HepG2 (cell line): Measurements from ENCODE around the gene SNRPD3. TPM values are rescaled to one million over a fixed set of nuclear protein-coding genes. Genes with fewer than 3 reads are reported as not detected.

Experiments used
- BCL6 ChIP-seq: IDR thresholded peaks from 2 replicates; pipeline ENCODE4 v1.6.1; 2016; ENCODE audit warnings: missing genetic modification reagents, missing compliant biosample characterization
- DNMT1 ChIP-seq: sonication (generic); formaldehyde crosslinking; IDR thresholded peaks from 2 replicates; pipeline ENCODE4 v1.5.1; 2020; ENCODE audit warnings: mild to moderate bottlenecking, missing genetic modification reagents
- FOXP1 ChIP-seq, 2 experiments: fragments of 450-650 bp in 1 of 2; IDR thresholded peaks; 2 replicates each; pipeline ENCODE4 v1.6.1; 2017 to 2018; ENCODE audit warnings: antibody characterized with exemption in 1 of 2
- HDAC6 ChIP-seq: fragments of 200-600 bp; sonication (generic); IDR thresholded peaks from 2 replicates; pipeline ENCODE4 v1.7.0; 2017; ENCODE audit warnings: mild to moderate bottlenecking, antibody characterized with exemption, low read length, low read depth
- MAF1 ChIP-seq: sonication (generic); formaldehyde crosslinking; IDR thresholded peaks from 2 replicates; pipeline ENCODE4 v1.5.0; 2020; ENCODE audit warnings: missing genetic modification reagents, borderline replicate concordance
- MLLT10 ChIP-seq: sonication (generic); formaldehyde crosslinking; IDR thresholded peaks from 2 replicates; pipeline ENCODE4 v1.4.0; 2020; ENCODE audit warnings: missing genetic modification reagents
- PATZ1 ChIP-seq: sonication (generic); formaldehyde crosslinking; IDR thresholded peaks from 2 replicates; pipeline ENCODE4 v1.4.0; 2020; ENCODE audit warnings: missing genetic modification reagents
- RARG ChIP-seq: sonication (generic); formaldehyde crosslinking; IDR thresholded peaks from 2 replicates; pipeline ENCODE4 v1.4.0; 2020; ENCODE audit warnings: low read depth, mild to moderate bottlenecking, missing genetic modification reagents
- REPIN1 ChIP-seq: sonication (generic); formaldehyde crosslinking; IDR thresholded peaks from 2 replicates; pipeline ENCODE4 v1.8.0; 2022; ENCODE audit warnings: missing genetic modification reagents, low read depth, mild to moderate bottlenecking, borderline replicate concordance
- SALL1 ChIP-seq: sonication (generic); formaldehyde crosslinking; IDR thresholded peaks from 2 replicates; pipeline ENCODE4 v1.8.0; 2022; ENCODE audit warnings: mild to moderate bottlenecking, missing genetic modification reagents
- SKI ChIP-seq: fragments of 450-650 bp; IDR thresholded peaks from one replicate; pipeline ENCODE4 v1.6.1; 2018; ENCODE audit warnings: mild to moderate bottlenecking; ENCODE audit not compliant: partially characterized antibody
- ZBTB21 ChIP-seq: sonication (generic); formaldehyde crosslinking; IDR thresholded peaks from 2 replicates; pipeline ENCODE4 v1.4.0; 2020; ENCODE audit warnings: missing genetic modification reagents
- ZBTB37 ChIP-seq: sonication (generic); formaldehyde crosslinking; IDR thresholded peaks from 2 replicates; pipeline ENCODE4 v1.4.0; 2020; ENCODE audit warnings: mild to moderate bottlenecking, missing genetic modification reagents
- ZFP1 ChIP-seq: IDR thresholded peaks from 2 replicates; pipeline ENCODE4 v1.6.1; 2016
- ZKSCAN8 ChIP-seq: IDR thresholded peaks from 2 replicates; pipeline ENCODE4 v1.6.1; 2016; ENCODE audit warnings: borderline replicate concordance, missing genetic modification reagents, missing compliant biosample characterization
- ZNF136 ChIP-seq: sonication (generic); formaldehyde crosslinking; IDR thresholded peaks from 2 replicates; pipeline ENCODE4 v1.8.1; 2022; ENCODE audit warnings: low read depth, mild to moderate bottlenecking, moderate library complexity, missing genetic modification reagents
- ZNF17 ChIP-seq: sonication (generic); formaldehyde crosslinking; IDR thresholded peaks from 2 replicates; pipeline ENCODE4 v1.5.0; 2020; ENCODE audit warnings: mild to moderate bottlenecking, missing genetic modification reagents
- ZNF20 ChIP-seq: sonication (generic); formaldehyde crosslinking; IDR thresholded peaks from 2 replicates; pipeline ENCODE4 v1.4.0; 2020; ENCODE audit warnings: mild to moderate bottlenecking, moderate library complexity, missing genetic modification reagents
- ZNF33B ChIP-seq: sonication (generic); formaldehyde crosslinking; IDR thresholded peaks from 2 replicates; pipeline ENCODE4 v1.5.1; 2020; ENCODE audit warnings: mild to moderate bottlenecking, missing genetic modification reagents
- ZNF557 ChIP-seq: sonication (generic); formaldehyde crosslinking; IDR thresholded peaks from 2 replicates; pipeline ENCODE4 v1.4.0; 2020; ENCODE audit warnings: missing genetic modification reagents
- ZNF609 ChIP-seq: sonication (generic); formaldehyde crosslinking; IDR thresholded peaks from 2 replicates; pipeline ENCODE4 v1.4.0; 2020; ENCODE audit warnings: mild to moderate bottlenecking, missing genetic modification reagents, borderline replicate concordance
- ZNF766 ChIP-seq: sonication (generic); formaldehyde crosslinking; IDR thresholded peaks from 2 replicates; pipeline ENCODE4 v1.5.0; 2020; ENCODE audit warnings: missing genetic modification reagents, borderline replicate concordance
- ZNF772 ChIP-seq: sonication (generic); formaldehyde crosslinking; IDR thresholded peaks from 2 replicates; pipeline ENCODE4 v1.5.0; 2020; ENCODE audit warnings: mild to moderate bottlenecking, missing genetic modification reagents
- polyA plus RNA-seq, 8 experiments: library from polyadenylated mRNA; depleted of rRNA in 3 of 8; stranded (reverse) in 7 of 8; unstranded in 1 of 8; fragments of >200 nt; fragmentation: Illumina TruSeq in 4 of 8; extraction: Trizol in 4 of 8; gene quantifications; 2 replicates each; pipeline versions ENCODE4 v1.2.1 to v1.2.3, GENCODE V29; 2011 to 2016; ENCODE audit warnings: low read depth in 4 of 8, missing spikeins in 1 of 8, mixed read lengths in 1 of 8; ENCODE audit not compliant: insufficient read depth in 1 of 8
- total RNA-seq, 5 experiments: library from RNA; depleted of rRNA; stranded (reverse); fragments of >200 nt; fragmentation: Illumina TruSeq; extraction: Trizol; gene quantifications; 2 replicates each; pipeline ENCODE4 v1.2.3, GENCODE V29; 2016; ENCODE audit warnings: low read depth in 1 of 5

The SNRPD3 gene
- total and polyA plus RNA-seq, 2 of the 13 experiments (the other 11 are each of a cell fraction or from before 2014, with no cell fraction given): 110 to 209 TPM

- TF ChIP-seq SKI (peak; percentile 11), ZNF772 (CRISPR knock-in tag) (peak; percentile 98), ZFP1 (peak; percentile 90), PATZ1 (CRISPR knock-in tag) (peak; percentile 99), ZNF20 (no peak), FOXP1 (IDR thresholded peaks at IDR 0.05) (no peak), FOXP1 (CRISPR knock-in tag; IDR thresholded peaks at IDR 0.05) (peak; percentile 93), BCL6 (CRISPR knock-in tag) (peak; percentile 92), ZNF766 (CRISPR knock-in tag) (peak; percentile 96), ZBTB37 (0 out of 2 replicates have a peak, but pooled peaks have one; percentile 68), ZNF17 (peak; percentile 92; the same call in 1 of the 2 replicates), ZNF609 (CRISPR knock-in tag) (peak; percentile 96), REPIN1 (CRISPR knock-in tag) (peak; percentile 98), ZKSCAN8 (peak; percentile 95), ZBTB21 (CRISPR knock-in tag) (no peak), ZNF136 (CRISPR knock-in tag) (no peak), MAF1 (peak; percentile 30; the same call in 1 of the 2 replicates), ZNF33B (CRISPR knock-in tag) (peak; percentile 91; the same call in 1 of the 2 replicates), MLLT10 (no peak), DNMT1 (0 out of 2 replicates have a peak, but pooled peaks have one; percentile 24), SALL1 (CRISPR knock-in tag) (peak; percentile 100), RARG (CRISPR knock-in tag) (peak; percentile 79; the same call in 1 of the 2 replicates), HDAC6 (no peak), ZNF557 (peak; percentile 98; the same call in 1 of the 2 replicates)
These were observed 41.4 kb upstream of the SNRPD3 start (continued) for GRCh38 chr22:24514241-24515026.
